ENCODE results near the gene YEATS2. TPM values are rescaled to one million over a fixed set of nuclear protein-coding genes. Genes with fewer than 3 reads are reported as not detected.
A peak's percentile ranks its signal among the peaks of the same experiment; 100 is the strongest.

YEATS2 gene
- 10 to 100 TPM; 15.6 to 19.3 (median 16.1) TPM for total RNA-seq
- long read RNA-seq, donor 1, full-length matches to known transcripts: 1 of 10 reads
- long read RNA-seq, donor 1, partial matches to known transcripts: 7 of 10 reads
- long read RNA-seq, donor 1, other reads (novel, unspliced or antisense): 2 of 10 reads
- long read RNA-seq, donor 2, partial matches to known transcripts: 1 of 4 reads
- long read RNA-seq, donor 2, other reads (novel, unspliced or antisense): 3 of 4 reads

- Histone ChIP-seq H3K36me3 (ENCODE audit: low read depth) (no peaks in the 10 kb centered on the region), H3K4me1 (ENCODE audit: low read depth) (peaks cover 8% of the 10 kb centered on the region), H3K4me3 (peak within 1 kb of the TSS; percentile 91), H3K9me3 (no peaks in the 10 kb centered on the region)
- DNase-seq (peak; percentile 69 to 82 (median 74)), ATAC-seq (peak; percentile 96)
- no peak for TF ChIP-seq CTCF (IDR thresholded peaks at IDR 0.05)
- intact Hi-C loops (cut with DNase I, micrococcal nuclease): no loop called here
These were observed at the start of gene YEATS2 for GRCh38 chr3:183697610-183698317. TSS of gene YEATS2 (plus strand) at chr3:183697797. CDS start at chr3:183715163, 17,366 bp downstream.

GRCh38 chr3:183650554-183650953 lies 47.0 kb upstream of the YEATS2 start:
- peaks cover 10% of the 10 kb centered on the region for H3K36me3 ChIP-seq (ENCODE audit: low read depth)
- H3K4me3 ChIP-seq: no peak overlapping the region
- intact Hi-C loops (cut with DNase I, micrococcal nuclease): no loop called here
- TF ChIP-seq CTCF (IDR thresholded peaks at IDR 0.05): no peak
- H3K4me1 ChIP-seq (ENCODE audit: low read depth): no peaks in the 10 kb centered on the region
- ATAC-seq: no peak
- peaks cover 46% of the 10 kb centered on the region for H3K9me3 ChIP-seq
- no peak for DNase-seq

- DNase-seq (no peak), ATAC-seq (no peak)
- H3K9me3 ChIP-seq: peaks cover 47% of the 10 kb centered on the region
- H3K36me3 ChIP-seq (ENCODE audit: low read depth): peaks cover 10% of the 10 kb centered on the region
- TF ChIP-seq CTCF (IDR thresholded peaks at IDR 0.05): no peak
- no peaks in the 10 kb centered on the region for H3K4me1 ChIP-seq (ENCODE audit: low read depth)
- H3K4me3 ChIP-seq: no peak overlapping the region
- intact Hi-C loops (cut with DNase I, micrococcal nuclease): no loop called here
These were observed 44.2 kb upstream of the YEATS2 start for GRCh38 chr3:183653209-183654064.

- Histone ChIP-seq H3K4me1 (ENCODE audit: low read depth) (no peaks in the 10 kb centered on the region), H3K36me3 (ENCODE audit: low read depth) (peaks cover 10% of the 10 kb centered on the region), H3K9me3 (peaks cover 47% of the 10 kb centered on the region), H3K4me3 (no peak overlapping the region)
- DNase-seq (no peak), ATAC-seq (no peak)
- TF ChIP-seq CTCF (IDR thresholded peaks at IDR 0.05): no peak
- intact Hi-C loops (cut with DNase I, micrococcal nuclease): no loop called here
These were observed 42.9 kb upstream of the YEATS2 start for GRCh38 chr3:183654727-183655126.

- H3K4me3 ChIP-seq: no peak overlapping the region
- peaks cover 7% of the 10 kb centered on the region for H3K36me3 ChIP-seq (ENCODE audit: low read depth)
- no peak for ATAC-seq
- no peak for TF ChIP-seq CTCF (IDR thresholded peaks at IDR 0.05)
- H3K4me1 ChIP-seq (ENCODE audit: low read depth): no peaks in the 10 kb centered on the region
- no peaks in the 10 kb centered on the region for H3K9me3 ChIP-seq
- DNase-seq: no peak
- intact Hi-C loops (cut with DNase I, micrococcal nuclease): no loop called here
These were observed 35.5 kb upstream of the YEATS2 start for GRCh38 chr3:183662099-183662498.
